NOMO-1 treated with dmso at 0.1 percent for 144 hours (cell line): ENCODE measurements around the gene HOXB7.

Source experiments
- DNase-seq: peaks from one replicate; lab custom pipeline; 2025; ENCODE audit not compliant: unreplicated experiment; lab: John Stamatoyannopoulos, UW

HOXB7 gene

DNA sequence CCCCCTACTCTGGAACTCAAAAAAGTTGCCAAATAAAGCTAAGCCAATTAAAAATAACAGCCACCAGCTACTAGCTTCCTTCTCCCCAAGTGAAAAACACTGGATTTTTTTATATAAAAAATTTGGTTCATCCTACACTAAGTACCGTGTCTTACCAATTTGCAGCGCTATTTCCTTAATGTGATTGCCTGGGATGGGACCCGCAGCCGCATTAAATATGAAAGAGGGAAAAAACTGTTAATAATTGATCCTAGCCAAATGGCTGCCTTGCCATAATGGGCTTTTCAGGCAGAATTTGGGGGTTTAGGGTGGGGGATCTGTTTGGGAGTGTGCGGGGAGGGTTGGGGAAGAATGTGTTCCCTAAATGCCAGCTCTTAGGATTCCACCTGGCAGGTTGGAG, 13.3 kb upstream of the HOXB7 start:
- no peak for DNase-seq

DNA sequence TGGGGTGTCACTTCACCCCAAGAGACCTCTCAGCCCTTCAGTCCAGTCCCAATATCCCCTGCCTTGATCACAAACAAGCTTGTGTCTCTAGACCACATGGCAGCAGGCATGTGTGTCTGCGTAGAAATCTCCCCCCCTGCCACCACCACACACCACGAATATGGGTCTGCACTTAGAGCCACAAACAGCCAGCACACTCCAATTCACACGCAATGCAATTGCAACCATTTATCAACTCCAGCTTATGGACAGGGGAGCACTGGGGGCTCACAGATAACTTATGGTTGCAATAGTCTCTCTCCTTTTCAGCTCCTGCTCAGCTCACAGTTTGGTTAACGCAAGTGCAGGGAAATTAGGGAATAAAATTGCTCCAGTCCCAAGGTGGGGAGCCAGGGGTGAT, 12.8 kb upstream of the HOXB7 start:
- DNase-seq = no peak

DNA sequence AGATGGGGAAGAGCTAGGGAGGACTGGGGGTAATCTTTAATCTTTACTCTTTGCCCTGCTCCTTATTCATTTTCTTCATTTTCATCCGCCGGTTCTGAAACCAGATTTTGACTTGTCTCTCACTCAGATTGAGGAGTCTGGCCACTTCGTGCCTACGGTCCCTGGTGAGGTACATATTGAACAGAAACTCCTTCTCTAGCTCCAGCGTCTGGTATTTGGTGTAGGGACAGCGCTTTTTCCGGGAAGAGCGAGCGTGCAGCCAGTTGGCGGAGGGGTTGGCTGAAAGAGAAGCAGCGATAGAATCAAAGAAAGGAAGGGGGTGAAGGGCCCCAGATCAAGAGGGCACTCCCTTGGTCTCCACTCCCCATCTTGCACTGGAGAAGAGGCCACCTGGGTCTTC, 12.0 kb upstream of the HOXB7 start:
- DNase-seq = no peak

DNA sequence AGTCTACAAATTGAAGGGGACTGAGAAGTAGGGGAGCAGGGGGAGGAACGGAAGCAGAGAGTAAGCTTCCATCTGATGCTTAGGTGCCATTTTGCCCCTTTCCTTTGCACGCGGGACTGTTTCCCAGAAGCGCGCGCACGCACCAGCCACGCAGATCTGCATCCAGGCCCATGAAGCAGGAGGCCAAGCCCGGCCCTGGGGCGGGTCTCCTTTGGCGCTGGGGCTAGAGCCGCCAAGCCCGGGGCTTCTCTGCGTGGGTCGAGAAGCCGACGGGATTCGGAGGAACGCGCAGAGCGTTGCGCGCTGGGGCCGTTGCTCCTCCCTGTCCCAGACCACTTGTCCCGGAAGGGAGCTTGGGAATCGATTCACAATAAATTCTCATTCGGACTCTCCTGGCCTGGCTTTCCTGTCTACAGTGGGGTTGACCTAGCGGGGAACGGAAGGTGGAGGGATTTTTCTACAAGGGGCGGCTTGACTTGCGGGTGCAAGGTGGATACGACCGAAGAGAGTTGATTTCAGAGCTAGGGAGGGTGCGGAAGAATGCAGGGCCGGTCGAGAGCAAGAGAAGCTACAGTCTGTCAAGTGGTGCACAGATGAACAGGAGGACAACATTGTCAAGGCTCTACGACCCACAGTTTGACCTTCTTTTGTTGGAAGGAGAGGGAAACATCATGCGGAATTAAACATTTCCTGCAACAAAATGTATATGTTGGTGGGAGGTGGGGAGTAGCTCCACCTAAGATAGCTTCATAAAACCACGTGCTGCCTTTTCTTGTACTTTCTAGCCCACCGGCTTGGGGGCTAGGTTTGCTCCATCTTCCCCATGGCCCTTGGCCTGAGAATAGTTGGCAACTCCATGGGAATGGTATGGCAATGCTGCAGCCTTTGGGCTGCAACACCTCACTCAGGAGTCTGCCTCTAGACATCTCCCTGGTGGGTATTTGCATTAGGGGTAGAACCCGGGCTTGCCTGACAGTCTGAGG, 10.9 kb upstream of the HOXB7 start:
- DNase-seq = no peak

DNA sequence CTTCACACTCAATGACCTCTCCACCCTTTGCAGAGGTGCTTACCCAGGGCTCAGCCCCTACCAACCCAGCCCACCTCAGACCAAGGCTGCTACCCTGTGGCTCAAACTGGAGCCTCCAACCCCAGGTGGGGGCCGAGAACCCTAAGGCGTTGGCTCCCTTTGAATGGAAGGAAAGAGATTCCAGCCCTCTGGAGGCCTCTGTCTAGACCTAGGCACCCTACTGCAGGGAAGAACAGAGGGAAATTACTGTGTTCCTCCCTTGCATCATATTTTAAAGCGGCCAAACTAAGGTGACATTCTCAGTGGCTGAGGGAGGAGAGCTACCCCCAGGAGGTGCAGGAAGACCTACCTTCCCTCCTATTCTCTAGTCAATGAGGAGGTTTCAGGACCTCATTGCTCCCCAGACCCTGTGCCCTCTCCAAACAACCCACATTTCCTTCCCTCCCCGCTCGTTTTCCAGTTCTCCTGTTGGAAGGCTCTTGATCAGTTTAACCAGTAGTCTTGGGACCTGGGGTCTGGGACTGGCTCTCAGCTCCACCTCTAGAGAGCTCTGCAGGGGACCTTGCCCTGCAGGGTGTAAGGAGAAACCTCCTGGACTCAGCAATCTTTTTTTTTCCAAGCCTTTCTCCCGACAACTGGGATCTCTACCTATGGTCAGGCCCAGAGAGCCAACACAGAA, 9.8 kb upstream of the HOXB7 start:
- DNase-seq = no peak

DNA sequence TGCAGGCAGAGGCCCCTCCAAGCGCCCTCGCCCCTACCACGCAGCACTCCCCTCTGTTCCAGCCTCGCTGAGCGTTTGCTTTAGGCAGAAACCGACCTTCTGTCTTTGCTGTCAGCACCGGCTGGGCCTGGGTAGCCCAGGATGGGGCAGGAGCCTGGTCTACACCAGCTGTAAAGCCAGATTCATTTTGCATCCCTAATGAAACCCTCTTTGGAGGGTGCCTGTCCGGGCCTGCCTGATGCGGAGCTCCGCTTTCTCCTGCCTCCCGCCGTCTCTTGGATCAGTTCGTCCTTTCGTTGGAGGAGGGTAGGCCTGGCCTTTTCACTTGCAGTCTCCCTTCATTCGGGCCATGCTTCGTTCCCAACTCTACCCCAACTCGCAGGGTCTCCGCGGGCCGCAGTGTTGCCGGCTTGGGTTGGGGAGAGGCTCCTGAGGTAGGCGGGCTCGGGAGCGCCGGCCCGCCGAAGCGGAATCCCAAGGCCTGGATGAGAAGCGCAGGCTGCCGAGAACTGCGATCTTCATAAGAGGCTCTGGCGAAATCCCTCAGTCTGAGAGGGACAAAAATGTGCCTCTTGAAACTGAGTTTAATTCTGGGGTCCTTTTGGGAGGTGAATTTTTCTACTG, 9.1 kb upstream of the HOXB7 start:
- no peak for DNase-seq

DNA sequence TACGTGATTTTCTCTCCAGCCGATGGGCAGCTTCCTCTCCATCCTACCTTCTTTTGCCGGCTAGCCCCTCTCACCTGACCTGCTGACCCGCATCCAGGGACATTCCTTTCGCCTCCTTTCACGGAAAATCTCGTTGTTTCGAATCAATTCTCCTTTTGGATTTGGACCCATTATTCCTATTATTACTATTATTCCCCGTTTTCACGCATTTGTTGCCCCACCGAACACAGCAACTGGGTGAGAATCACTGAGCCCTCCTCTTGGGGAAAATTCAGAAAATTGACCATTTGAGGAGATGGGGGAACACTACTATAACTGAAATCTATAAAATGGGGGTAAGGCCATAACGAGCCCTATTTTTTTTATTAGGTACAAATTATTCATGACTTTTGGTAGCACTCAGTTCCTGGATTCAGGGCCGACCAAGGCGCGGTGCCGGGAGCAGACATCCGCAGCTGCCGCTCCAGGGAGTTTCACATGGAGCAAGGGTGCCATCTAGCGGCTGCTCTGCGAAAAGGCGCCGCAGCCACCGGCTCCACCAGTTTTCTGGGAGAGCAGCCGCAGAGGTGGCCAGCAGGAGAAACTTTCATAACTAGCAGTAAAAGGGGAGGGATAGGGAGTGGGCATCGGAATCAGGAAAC, 7.6 kb upstream of the HOXB7 start:
- peak; percentile 67 for DNase-seq

DNA sequence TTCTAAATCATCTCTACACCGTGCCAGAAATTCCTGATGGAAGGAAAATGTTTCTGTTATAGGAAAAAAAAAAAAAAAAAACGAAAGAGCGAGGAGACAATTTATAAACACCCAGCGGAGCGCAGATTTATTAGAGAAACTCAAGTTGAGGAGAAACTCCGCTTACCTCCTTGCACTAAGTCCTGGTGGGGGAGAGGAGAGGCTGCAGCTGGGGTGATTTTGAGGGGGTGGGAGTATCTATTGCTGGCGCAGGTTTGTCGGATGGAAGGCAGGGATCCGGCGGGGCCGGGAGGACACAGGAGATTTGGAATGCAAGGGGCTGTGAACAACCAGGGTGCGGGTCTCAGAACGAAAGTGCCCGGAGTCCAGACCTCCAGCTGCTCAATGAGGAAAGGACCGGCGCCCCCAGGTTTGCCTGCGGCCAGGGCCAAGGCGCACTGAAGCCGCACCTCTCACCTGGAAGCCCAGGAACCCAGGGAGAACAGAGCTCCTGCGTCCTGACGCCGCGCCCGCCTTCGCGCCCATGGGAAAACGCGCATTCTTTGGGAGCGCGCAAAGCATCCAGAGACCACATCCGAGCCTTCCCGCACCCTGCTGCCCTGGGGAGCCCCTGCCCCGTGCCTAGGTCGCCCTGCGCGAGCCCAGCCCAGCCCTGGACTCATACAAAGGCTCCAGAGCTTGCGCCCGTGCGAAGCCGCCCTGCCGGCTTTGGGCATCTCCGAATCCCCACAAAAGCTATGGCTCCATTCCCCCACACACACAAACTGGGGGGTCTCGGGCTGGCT, 6.8 kb upstream of the HOXB7 start:
- no peak for DNase-seq

DNA sequence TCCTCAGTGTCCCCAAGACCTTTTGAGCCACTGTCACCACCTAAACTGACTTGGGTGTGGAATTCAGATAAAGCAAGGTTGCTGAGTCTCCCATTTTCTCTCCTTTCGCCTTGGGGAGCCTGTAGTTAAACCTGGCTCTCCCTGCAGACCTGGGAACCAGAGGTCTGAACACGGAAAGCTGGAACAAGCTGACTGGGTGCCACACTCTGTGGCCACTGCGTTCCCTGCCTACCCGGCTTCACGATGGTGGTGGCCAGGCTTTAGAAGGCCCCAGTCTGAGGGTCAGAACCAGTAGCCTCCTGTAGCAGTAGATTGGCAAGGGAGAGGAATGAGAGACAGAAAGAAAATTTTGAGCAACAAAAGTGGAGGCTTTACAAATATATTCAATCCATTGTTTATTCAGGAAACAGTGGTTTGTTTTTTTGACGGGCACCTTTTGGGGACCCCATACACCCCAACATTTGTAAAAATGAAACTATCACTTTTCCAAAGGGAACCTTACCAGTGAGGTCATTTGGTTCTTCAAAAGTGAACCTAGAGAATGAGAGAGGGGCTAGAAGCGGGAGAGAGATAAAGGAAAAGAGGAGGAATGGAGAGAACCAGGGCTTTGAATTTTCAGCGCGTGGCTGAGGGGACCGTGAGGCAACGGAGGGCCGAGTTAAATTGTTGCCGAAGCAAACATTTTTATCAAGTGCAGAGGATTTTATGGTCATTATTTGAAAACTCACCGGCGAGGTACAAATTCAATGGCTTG, 6.1 kb upstream of the HOXB7 start:
- DNase-seq = no peak

DNA sequence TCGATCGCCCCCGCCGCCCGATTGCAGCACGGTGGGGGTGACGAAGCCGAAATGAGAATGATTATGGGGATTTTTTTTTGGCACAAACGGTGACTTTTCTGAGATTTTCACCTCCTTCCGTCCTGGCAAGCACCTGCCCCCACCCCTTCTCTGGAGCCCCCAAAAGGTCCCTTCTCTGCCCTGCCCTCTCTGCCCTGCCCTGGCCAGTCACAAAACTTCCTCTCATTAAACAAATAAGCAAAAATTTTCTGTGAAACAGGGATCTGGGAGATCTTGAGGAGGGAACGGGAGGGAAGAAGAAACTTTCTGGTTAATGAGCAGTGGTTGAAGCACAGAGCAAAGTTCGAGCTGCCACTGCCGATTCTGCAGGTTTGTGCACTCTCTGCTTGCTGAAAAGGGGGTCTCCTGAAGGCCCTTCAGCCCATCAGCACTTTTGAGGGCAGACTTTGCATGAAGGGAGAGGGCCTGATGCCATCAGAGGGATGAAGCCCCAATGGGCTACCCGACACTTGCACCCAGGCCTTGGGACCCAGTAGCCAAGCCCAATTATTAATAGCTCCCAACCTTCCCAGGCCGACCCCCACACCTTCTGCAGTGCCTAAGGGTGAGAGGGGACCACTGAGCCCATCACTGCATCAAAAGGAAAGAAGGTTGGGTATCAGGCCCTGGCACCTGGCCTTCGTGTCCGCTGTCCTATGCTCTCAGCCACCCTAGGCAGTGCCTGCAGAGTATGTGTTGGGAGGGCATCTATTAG, 5.3 kb upstream of the HOXB7 start:
- no peak for DNase-seq

DNA sequence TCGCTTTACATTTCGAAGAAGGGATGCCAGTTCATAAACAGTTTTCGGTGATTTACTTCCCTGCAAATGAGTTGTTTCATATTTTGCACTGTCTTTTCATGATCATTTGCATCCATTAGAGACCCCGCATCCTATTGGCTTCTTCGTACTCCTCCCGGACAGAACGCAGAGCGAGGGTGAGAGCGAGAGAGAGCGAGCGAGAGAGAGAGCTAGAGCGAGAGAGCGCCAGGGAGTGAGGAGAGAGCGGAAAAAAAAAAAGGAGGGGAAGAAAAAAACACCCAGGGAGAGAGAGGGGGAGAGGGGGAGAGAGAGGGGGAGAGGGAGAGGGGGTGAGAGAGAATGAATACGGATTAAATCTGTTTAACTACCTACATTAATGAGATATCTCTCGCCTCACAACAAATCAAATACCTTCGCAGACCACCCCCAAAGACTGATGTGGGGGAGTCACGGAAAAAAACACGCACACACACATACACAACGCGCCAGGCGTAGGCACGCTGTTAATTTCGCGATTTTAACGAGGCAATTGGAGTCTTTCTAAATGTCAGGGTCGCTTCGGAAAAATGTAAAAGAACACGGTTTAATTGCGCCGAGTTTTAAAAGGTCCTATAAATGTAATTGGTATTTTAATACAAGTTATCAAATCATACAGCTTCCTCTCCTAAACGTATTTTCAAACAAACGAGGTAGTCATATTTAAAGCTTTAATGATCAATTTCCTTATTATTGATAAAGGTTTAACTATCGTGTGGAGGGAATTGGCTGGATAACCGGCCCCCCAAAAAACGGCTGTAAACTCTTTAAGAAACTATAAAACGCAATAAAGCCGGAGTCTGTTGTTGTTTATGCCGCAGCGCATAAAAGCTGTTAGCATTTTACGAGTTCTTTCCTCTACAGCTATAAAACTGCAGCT, 4.5 kb upstream of the HOXB7 start, which contains the start of gene HOXB8:
Gene HOXB8, minus strand, starts transcription at position 246 of the 916 bp plus-strand sequence. CDS start 588 bp downstream, outside the sequence.
- no peak for DNase-seq

DNA sequence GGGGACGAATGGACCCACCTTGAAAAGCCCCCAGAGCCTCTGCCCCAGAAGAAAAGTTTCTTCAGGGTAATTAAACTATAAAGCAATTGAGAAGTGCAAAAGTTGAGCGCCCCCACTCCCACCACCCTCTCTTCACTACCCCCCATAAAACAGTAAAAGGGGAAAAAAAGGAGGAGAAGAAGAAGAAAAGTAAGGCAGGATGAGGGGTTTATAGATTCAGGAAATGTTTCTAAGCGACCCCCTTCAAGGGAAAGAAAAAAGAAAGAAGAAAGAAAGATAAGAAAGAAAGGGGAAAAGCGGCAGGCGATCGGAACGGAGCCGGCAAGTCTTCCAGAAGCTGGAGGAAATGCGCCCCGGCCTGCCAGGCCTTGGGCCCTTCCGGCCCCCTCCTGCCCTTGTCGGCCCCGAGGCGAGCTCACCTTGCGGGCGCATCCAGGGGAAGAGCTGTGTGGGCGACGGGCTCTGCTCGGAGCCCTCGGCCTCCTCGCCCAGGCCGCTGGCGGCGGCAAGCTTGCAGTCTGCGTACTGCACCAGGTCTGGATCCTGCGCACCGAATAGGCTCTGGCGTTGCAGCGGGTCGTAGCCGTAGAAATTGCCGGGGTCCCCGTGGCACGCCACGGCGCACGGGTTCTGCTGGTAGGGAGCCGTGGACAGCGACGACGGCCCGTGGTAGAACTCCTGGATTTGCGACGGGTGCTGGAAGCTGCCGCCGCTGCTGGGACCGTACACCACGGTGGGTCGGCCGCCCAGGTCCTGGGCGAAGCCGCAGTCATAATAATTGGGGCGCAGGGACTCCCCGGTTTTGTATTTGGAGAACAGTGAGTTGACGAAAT, 3.3 kb upstream of the HOXB7 start:
- no peak for DNase-seq

DNA sequence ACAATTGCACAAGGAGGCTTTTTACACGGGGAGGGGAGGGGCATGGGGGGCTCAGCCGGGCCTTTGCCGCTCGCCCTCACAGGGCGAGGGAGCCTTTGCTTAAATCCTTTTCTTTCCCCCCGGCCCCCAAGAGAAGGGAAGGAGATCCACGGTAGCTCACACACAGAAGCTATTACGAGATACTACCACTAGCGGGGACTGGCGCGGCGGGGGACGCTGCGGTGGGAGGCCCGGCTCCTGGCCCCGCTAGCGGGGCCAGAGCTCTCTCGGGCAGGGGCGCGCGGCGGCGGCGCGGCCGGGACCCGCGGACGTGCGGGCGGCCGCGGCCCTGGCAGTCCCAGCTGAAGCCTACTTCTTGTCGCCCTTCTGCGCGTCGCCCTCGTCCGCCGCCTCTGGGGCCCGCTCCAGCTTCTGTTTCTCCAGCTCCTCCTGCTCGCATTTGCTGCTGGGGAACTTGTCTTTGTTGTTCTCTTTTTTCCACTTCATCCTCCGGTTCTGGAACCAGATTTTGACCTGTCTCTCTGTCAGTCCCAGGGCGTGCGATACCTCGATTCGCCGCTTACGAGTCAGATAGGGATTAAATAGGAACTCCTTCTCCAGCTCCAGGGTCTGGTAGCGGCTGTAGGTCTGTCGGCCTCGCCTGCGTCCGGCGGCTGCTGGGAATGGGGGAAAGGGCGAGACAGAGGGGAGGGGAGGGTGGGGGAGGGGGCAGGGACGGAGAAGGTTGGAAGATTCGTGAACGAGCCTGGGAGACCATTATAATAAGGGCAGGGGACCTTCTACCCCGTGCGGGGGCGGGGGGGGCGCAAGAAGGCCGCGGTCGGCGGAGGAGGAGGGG, 2.3 kb upstream of the HOXB7 start:
- no peak for DNase-seq

DNA sequence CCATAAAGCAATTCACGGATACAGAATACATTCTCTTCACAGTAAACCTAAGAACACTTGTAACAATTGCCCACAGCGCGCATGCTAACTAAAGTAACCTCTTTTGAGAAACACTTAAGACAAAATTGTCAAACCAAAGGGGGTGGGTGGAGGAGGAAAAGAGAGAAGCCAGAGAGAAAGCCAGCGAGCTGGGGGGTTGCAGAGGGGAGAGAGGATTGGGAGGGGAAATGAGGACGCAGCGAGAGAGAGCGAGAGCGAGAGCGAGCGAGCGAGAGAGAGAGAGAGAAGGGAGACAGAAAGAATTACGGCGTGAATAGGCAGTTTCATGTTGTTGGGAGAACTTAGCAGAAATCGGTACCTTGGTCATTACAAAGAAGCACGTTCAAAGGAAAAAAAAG, 1.6 kb upstream of the HOXB7 start:
- DNase-seq = no peak

DNA sequence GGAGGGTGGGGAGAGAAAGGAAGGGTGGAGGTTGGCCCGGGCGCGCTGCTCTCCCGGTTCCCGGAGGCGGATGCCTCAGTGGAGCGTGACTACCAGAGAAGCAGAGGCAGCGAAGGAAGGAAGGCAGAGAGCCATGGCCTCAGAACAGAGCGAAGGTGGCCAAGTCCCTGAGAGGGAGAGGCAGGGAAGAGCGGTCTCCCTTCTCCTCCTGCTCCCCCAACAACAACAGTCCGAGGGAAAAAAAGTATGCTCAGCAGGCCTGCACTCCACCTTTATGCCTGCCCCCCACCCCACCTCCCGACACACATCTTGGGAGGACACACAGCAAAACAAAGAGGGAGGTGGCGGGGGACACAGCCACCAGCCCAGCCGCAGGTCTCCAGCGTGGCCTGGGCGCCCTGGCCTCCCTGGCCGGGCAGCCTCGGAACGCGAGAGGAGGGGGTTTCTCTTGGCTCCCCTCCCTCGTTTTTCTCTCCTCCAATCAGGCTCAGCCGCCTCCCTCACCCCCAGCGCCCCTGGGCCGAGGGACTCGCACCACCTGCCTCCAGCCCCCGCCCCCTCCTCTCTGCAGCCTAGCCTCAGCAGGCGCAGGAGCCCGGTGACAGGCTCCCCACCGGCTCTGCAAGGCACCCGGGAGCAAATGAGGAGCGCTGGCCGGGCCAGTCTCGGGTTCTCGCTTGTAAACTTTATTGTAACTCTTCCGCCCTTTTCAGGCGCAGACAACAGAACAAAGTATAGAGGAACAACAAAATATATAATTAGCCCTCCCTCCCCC, 1.1 kb upstream of the HOXB7 start:
- DNase-seq = no peak
